CD1c-positive myeloid dendritic cell (primary cell): Measurements from ENCODE around the gene PRICKLE2.

Source experiments
- DNase-seq: peaks from one replicate; pipeline ENCODE4 v3.0.0-alpha.2; 2016; ENCODE audit errors: extremely low spot score

Gene PRICKLE2

GRCh38 chr3:64131725-64132469 is 93.4 kb downstream of the PRICKLE2 start:
- no peak for DNase-seq

GRCh38 chr3:64130436-64130835 is 94.8 kb downstream of the PRICKLE2 start:
- DNase-seq: no peak

- DNase-seq: no peak
Observed at GRCh38 chr3:64129581-64129980, 95.7 kb downstream of the PRICKLE2 start.

- no peak for DNase-seq
Observed at GRCh38 chr3:64129106-64129505, 96.2 kb downstream of the PRICKLE2 start.

GRCh38 chr3:64125561-64125960 is 99.7 kb downstream of the PRICKLE2 start:
- no peak for DNase-seq

GRCh38 chr3:64123931-64124330 is 101.3 kb downstream of the PRICKLE2 start:
- DNase-seq: no peak

- no peak for DNase-seq
Observed at GRCh38 chr3:64122476-64122875, 102.8 kb downstream of the PRICKLE2 start.

- no peak for DNase-seq
Observed at GRCh38 chr3:64121750-64122311, 103.4 kb downstream of the PRICKLE2 start.

- no peak for DNase-seq
Observed at GRCh38 chr3:64120876-64121275, 104.4 kb downstream of the PRICKLE2 start.

GRCh38 chr3:64117483-64117882 is 107.8 kb downstream of the PRICKLE2 start:
- no peak for DNase-seq

GRCh38 chr3:64114651-64115050 is 110.6 kb downstream of the PRICKLE2 start:
- DNase-seq: no peak

GRCh38 chr3:64111872-64112271 is 113.4 kb downstream of the PRICKLE2 start:
- no peak for DNase-seq

- DNase-seq: no peak
Observed at GRCh38 chr3:64111083-64111482, 114.2 kb downstream of the PRICKLE2 start.

GRCh38 chr3:64110071-64110470 is 115.2 kb downstream of the PRICKLE2 start:
- no peak for DNase-seq

GRCh38 chr3:64109438-64109837 is 115.8 kb downstream of the PRICKLE2 start:
- no peak for DNase-seq

GRCh38 chr3:64108784-64109317 is 116.4 kb downstream of the PRICKLE2 start:
- no peak for DNase-seq

- no peak for DNase-seq
Observed at GRCh38 chr3:64108231-64108630, 117.0 kb downstream of the PRICKLE2 start.

- no peak for DNase-seq
Observed at GRCh38 chr3:64107190-64107589, 118.1 kb downstream of the PRICKLE2 start.

- no peak for DNase-seq
Observed at GRCh38 chr3:64105816-64106215, 119.5 kb downstream of the PRICKLE2 start.

GRCh38 chr3:64104691-64105111 is 120.6 kb downstream of the PRICKLE2 start:
- DNase-seq: no peak

GRCh38 chr3:64104006-64104405 is 121.3 kb downstream of the PRICKLE2 start:
- no peak for DNase-seq

GRCh38 chr3:64103131-64103530 is 122.1 kb downstream of the PRICKLE2 start:
- no peak for DNase-seq

- DNase-seq: no peak
Observed at GRCh38 chr3:64102147-64102546, 123.1 kb downstream of the PRICKLE2 start.
